K562 (cell line): ENCODE results near the gene SHLD1. TPM values are rescaled to one million over a fixed set of nuclear protein-coding genes. Genes with fewer than 3 reads are reported as not detected.

Source experiments
- CBFB ChIP-seq: sonication (generic); formaldehyde crosslinking; IDR thresholded peaks from 2 replicates; pipeline ENCODE4 v1.4.0; 2020; ENCODE audit warnings: mild to moderate bottlenecking, missing genetic modification reagents
- IRF1 ChIP-seq: sonication (generic); formaldehyde crosslinking; IDR thresholded peaks from 2 replicates; pipeline ENCODE4 v1.8.0; 2022; ENCODE audit warnings: missing genetic modification reagents, mild to moderate bottlenecking, borderline replicate concordance
- KLF6 ChIP-seq: fragments of 250-450 bp; sonication (Bioruptor Pico); IDR thresholded peaks from 2 replicates; pipeline ENCODE4 v1.4.0; 2020; ENCODE audit warnings: mild to moderate bottlenecking, moderate library complexity, borderline replicate concordance
- NFIC ChIP-seq: fragments of 450-650 bp; IDR thresholded peaks from 2 replicates; pipeline ENCODE4 v1.6.1; 2017; ENCODE audit warnings: mild to moderate bottlenecking, inconsistent platforms
- TFAM ChIP-seq: fragments of 250-450 bp; sonication (Bioruptor Pico); conservative IDR thresholded peaks from 2 replicates; pipeline ENCODE4 v1.5.0; 2021; ENCODE audit warnings: mild to moderate bottlenecking, moderate library complexity
- ZBTB12 ChIP-seq: fragments of 250-450 bp; sonication (Bioruptor Pico); IDR thresholded peaks from 2 replicates; pipeline ENCODE4 v1.4.0; 2020
- ZHX1 ChIP-seq: fragments of 150-350 bp; conservative IDR thresholded peaks from 2 replicates; pipeline ENCODE4 v1.6.1; 2014; ENCODE audit warnings: low read length
- polyA plus RNA-seq, 8 experiments: library from polyadenylated mRNA; depleted of rRNA in 4 of 8; stranded (reverse) in 5 of 8; unstranded in 3 of 8; fragments of >200 nt; fragmentation: Nextera tagmentation in 2 of 8; fragmentation: Illumina TruSeq in 1 of 8; extraction: Ambion mirVana in 2 of 8; extraction: Trizol in 1 of 8; gene quantifications; 2 replicates each; pipeline versions ENCODE4 v1.2.1 to v1.2.3, GENCODE V29; 2011 to 2014; ENCODE audit warnings: inconsistent platforms in 1 of 8, missing spikeins in 1 of 8
- total RNA-seq, 7 experiments: library from RNA; depleted of rRNA in 6 of 7; stranded (reverse); fragments of >200 nt in 6 of 7; fragmentation: Illumina TruSeq in 2 of 7; extraction: Trizol in 2 of 7; gene quantifications; 2 replicates each; pipeline versions ENCODE4 v1.2.1 to v1.2.3, GENCODE V29; 2011 to 2021; ENCODE audit warnings: low replicate concordance in 1 of 7

SHLD1 gene
- total and polyA plus RNA-seq, 9 of the 15 experiments (the other 6 are each of a cell fraction or from before 2014, with no cell fraction given): 3.7 to 21.6 (median 8.2) TPM

GRCh38 chr20:5836569-5836968 is 86.4 kb downstream of the SHLD1 start (continued):
- TF ChIP-seq ZBTB12 (CRISPR knock-in tag) (no peak), IRF1 (no peak), CBFB (CRISPR knock-in tag) (no peak), ZHX1 (no peak), NFIC (no peak), KLF6 (CRISPR knock-in tag) (no peak), TFAM (no peak)
